ENCODE data around the gene THSD7A.

THSD7A gene

DNA sequence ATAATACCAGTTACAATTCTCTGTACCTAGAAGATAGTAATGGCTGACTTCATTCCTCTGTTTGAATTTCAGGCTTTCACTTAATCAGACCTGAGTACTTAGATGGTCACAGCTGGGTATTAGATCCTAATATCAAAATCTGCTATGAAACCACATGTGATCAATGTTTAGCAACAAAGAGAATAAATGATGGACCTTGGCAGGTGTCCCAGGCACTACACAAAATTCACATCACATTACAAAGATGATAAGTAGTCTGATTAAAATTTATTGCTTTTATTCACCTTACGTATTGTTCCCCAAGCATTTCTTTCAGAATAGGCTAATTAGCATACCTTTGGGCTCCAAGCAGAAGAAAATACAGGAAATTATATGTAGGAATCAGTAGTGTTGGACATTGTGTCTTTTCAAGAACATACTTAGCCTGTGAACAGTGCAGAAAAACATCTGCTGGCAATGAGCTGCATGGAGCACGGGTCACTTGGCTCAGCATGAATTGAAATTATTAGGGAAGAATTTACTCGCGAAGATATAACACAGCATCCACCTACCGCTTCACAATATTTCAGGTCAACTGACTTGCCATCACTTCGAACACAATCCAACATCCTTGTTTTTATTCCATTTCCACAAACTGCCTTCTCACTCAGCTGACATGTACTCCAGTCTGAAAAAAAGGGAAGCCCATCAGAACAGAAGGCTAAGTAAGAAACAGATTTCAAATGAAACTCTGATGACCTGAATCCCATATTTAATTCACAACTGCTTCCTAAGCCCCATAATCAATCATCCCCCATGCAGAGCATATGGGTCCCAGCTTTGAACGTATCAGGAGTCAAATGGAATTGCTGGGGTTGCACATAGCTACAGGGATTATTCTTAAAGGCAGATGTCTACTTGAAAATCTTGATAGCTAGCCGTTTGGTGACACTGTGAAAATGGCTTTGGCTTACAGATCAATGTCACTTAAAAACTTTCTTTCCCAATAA is 421.0 kb downstream of the THSD7A start:
- H3K27ac ChIP-seq (ENCODE audit: insufficient read depth in 1 of 2, low read depth in 1 of 2, low read length in 2 of 2, poor library complexity in 1 of 2, severe bottlenecking in 2 of 2) = no peak overlapping the region
- ChIA-PET POLR2A (no interaction called here), CTCF (no interaction called here)
- H3K4me1 ChIP-seq (ENCODE audit: control extremely low read depth in 1 of 4, control insufficient read depth in 4 of 4, insufficient read depth in 4 of 4, low read length in 3 of 4) = no peaks in the 10 kb centered on the region
- DNase-seq = no peak
- no peak overlapping the region for H3K4me3 ChIP-seq (ENCODE audit: control insufficient read depth in 1 of 7, extremely low read depth in 1 of 7, insufficient read depth in 4 of 7, low read depth in 2 of 7, low read length in 6 of 7)
- H3K36me3 ChIP-seq (ENCODE audit: control insufficient read depth in 4 of 4, insufficient read depth in 4 of 4, low read length in 3 of 4) = no peaks in the 10 kb centered on the region
- no CpG with 5 or more reads among the region's 8 CpGs for WGBS (ENCODE audit: insufficient coverage)
- H3K9me3 ChIP-seq (ENCODE audit: control extremely low read depth in 1 of 5, control insufficient read depth in 4 of 5, insufficient read depth in 2 of 5, low read depth in 1 of 5, low read length in 4 of 5) = peaks cover 0 to 9% (median 1%) of the 10 kb centered on the region in 5 experiments
- no peaks in the 10 kb centered on the region for H3K27me3 ChIP-seq (replicated peaks in 2 of 5; ENCODE audit: control insufficient read depth in 4 of 5, insufficient read depth in 5 of 5, low read length in 4 of 5)

DNA sequence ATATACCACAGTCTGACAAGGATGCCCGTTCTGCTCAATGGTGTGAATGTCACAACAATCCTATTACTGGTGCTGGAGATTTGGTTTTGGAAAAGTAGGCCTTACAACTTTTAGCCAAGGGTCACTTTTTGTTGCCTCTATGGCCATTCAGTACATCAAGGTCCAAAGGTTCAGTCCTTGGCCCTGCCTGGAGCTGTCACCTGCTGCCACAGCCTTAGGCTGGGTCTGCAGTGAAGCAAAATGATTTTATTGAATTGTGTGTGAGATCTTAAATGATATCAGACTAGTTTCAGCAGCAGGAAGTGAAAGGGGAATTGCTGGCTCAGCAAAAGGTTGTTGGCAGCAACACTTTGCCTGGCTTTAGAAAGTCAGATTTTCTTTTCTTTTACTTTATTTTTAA is 427.6 kb downstream of the THSD7A start:
- H3K27ac ChIP-seq (ENCODE audit: insufficient read depth in 1 of 2, low read depth in 1 of 2, low read length in 2 of 2, poor library complexity in 1 of 2, severe bottlenecking in 2 of 2) = no peak overlapping the region
- no peak for DNase-seq
- H3K36me3 ChIP-seq (ENCODE audit: control insufficient read depth in 4 of 4, insufficient read depth in 4 of 4, low read length in 3 of 4) = no peaks in the 10 kb centered on the region
- peaks cover 0 to 1% (median 0%) of the 10 kb centered on the region in 5 experiments for H3K9me3 ChIP-seq (ENCODE audit: control extremely low read depth in 1 of 5, control insufficient read depth in 4 of 5, insufficient read depth in 2 of 5, low read depth in 1 of 5, low read length in 4 of 5)
- H3K27me3 ChIP-seq (replicated peaks in 2 of 5; ENCODE audit: control insufficient read depth in 4 of 5, insufficient read depth in 5 of 5, low read length in 4 of 5) = no peaks in the 10 kb centered on the region
- H3K4me3 ChIP-seq (ENCODE audit: control insufficient read depth in 1 of 7, extremely low read depth in 1 of 7, insufficient read depth in 4 of 7, low read depth in 2 of 7, low read length in 6 of 7) = no peak overlapping the region
- 100% methylated on average over 1 of the region's 1 CpG for WGBS (ENCODE audit: insufficient coverage)
- ChIA-PET CTCF (no interaction called here), POLR2A (no interaction called here)
- H3K4me1 ChIP-seq (ENCODE audit: control extremely low read depth in 1 of 4, control insufficient read depth in 4 of 4, insufficient read depth in 4 of 4, low read length in 3 of 4) = no peaks in the 10 kb centered on the region

- Histone ChIP-seq H3K9me3 (ENCODE audit: control extremely low read depth in 1 of 5, control insufficient read depth in 4 of 5, insufficient read depth in 2 of 5, low read depth in 1 of 5, low read length in 4 of 5) (peaks cover 0 to 1% (median 0%) of the 10 kb centered on the region in 5 experiments), H3K4me3 (ENCODE audit: control insufficient read depth in 1 of 7, extremely low read depth in 1 of 7, insufficient read depth in 4 of 7, low read depth in 2 of 7, low read length in 6 of 7) (no peak overlapping the region), H3K36me3 (ENCODE audit: control insufficient read depth in 4 of 4, insufficient read depth in 4 of 4, low read length in 3 of 4) (no peaks in the 10 kb centered on the region), H3K27ac (ENCODE audit: insufficient read depth in 1 of 2, low read depth in 1 of 2, low read length in 2 of 2, poor library complexity in 1 of 2, severe bottlenecking in 2 of 2) (no peak overlapping the region), H3K27me3 (replicated peaks in 2 of 5; ENCODE audit: control insufficient read depth in 4 of 5, insufficient read depth in 5 of 5, low read length in 4 of 5) (no peaks in the 10 kb centered on the region), H3K4me1 (ENCODE audit: control extremely low read depth in 1 of 4, control insufficient read depth in 4 of 4, insufficient read depth in 4 of 4, low read length in 3 of 4) (no peaks in the 10 kb centered on the region)
- DNase-seq = no peak
- WGBS (ENCODE audit: insufficient coverage) = no CpG with 5 or more reads among the region's 1 CpG
- ChIA-PET POLR2A (no interaction called here), CTCF (no interaction called here)
These were observed 428.2 kb downstream of the THSD7A start for GRCh38 chr7:11403781-11404180.

DNA sequence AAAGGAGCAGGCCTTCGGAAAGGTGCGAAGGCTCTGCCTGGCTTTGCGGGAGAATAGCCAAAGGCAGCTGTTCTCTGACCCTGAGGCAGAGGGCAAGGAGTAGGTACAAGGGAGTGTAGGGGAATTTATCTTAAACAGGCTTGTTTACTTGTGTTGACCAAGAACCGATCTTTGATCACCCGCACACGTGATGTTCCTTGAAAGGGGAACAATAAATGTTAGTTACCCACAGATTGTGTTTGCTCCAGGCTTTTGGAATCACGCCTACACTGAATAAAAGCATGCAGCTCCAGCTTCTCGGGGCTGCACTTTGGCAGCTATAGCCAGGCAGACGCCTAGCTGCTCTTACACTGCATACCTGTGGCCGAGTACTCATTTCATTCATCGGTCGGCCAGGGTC is 437.6 kb downstream of the THSD7A start:
- ChIA-PET CTCF (no interaction called here), POLR2A (no interaction called here)
- 94% methylated on average over 12 of the region's 12 CpGs for WGBS (ENCODE audit: insufficient coverage)
- no peak overlapping the region for H3K4me3 ChIP-seq (ENCODE audit: control insufficient read depth in 1 of 7, extremely low read depth in 1 of 7, insufficient read depth in 4 of 7, low read depth in 2 of 7, low read length in 6 of 7)
- H3K27me3 ChIP-seq (replicated peaks in 2 of 5; ENCODE audit: control insufficient read depth in 4 of 5, insufficient read depth in 5 of 5, low read length in 4 of 5) = no peaks in the 10 kb centered on the region
- no peak overlapping the region for H3K27ac ChIP-seq (ENCODE audit: insufficient read depth in 1 of 2, low read depth in 1 of 2, low read length in 2 of 2, poor library complexity in 1 of 2, severe bottlenecking in 2 of 2)
- H3K4me1 ChIP-seq (ENCODE audit: control extremely low read depth in 1 of 4, control insufficient read depth in 4 of 4, insufficient read depth in 4 of 4, low read length in 3 of 4) = no peaks in the 10 kb centered on the region
- H3K36me3 ChIP-seq (ENCODE audit: control insufficient read depth in 4 of 4, insufficient read depth in 4 of 4, low read length in 3 of 4) = no peaks in the 10 kb centered on the region
- no peak for DNase-seq
- H3K9me3 ChIP-seq (ENCODE audit: control extremely low read depth in 1 of 5, control insufficient read depth in 4 of 5, insufficient read depth in 2 of 5, low read depth in 1 of 5, low read length in 4 of 5) = peaks cover 0 to 5% (median 0%) of the 10 kb centered on the region in 5 experiments

GRCh38 chr7:11379641-11380040 is 452.4 kb downstream of the THSD7A start:
- H3K4me1 ChIP-seq (ENCODE audit: control extremely low read depth in 1 of 4, control insufficient read depth in 4 of 4, insufficient read depth in 4 of 4, low read length in 3 of 4) = no peaks in the 10 kb centered on the region
- no peaks in the 10 kb centered on the region for H3K9me3 ChIP-seq (ENCODE audit: control extremely low read depth in 1 of 5, control insufficient read depth in 4 of 5, insufficient read depth in 2 of 5, low read depth in 1 of 5, low read length in 4 of 5)
- no peak overlapping the region for H3K4me3 ChIP-seq (ENCODE audit: control insufficient read depth in 1 of 7, extremely low read depth in 1 of 7, insufficient read depth in 4 of 7, low read depth in 2 of 7, low read length in 6 of 7)
- no peaks in the 10 kb centered on the region for H3K36me3 ChIP-seq (ENCODE audit: control insufficient read depth in 4 of 4, insufficient read depth in 4 of 4, low read length in 3 of 4)
- DNase-seq = no peak
- ChIA-PET CTCF (no interaction called here), POLR2A (no interaction called here)
- no peak overlapping the region for H3K27ac ChIP-seq (ENCODE audit: insufficient read depth in 1 of 2, low read depth in 1 of 2, low read length in 2 of 2, poor library complexity in 1 of 2, severe bottlenecking in 2 of 2)
- no peaks in the 10 kb centered on the region for H3K27me3 ChIP-seq (replicated peaks in 2 of 5; ENCODE audit: control insufficient read depth in 4 of 5, insufficient read depth in 5 of 5, low read length in 4 of 5)
- 100% methylated on average over 3 of the region's 4 CpGs for WGBS (ENCODE audit: insufficient coverage)

- ChIA-PET POLR2A (interaction anchor here (0.5 kb wide), 1 partner anchor 35 kb away, joined by 3 read pairs; no protein-coding TSS in a partner anchor), CTCF (no interaction called here)
- Histone ChIP-seq H3K4me3 (ENCODE audit: control insufficient read depth in 1 of 7, extremely low read depth in 1 of 7, insufficient read depth in 4 of 7, low read depth in 2 of 7, low read length in 6 of 7) (no peak overlapping the region), H3K27me3 (replicated peaks in 2 of 5; ENCODE audit: control insufficient read depth in 4 of 5, insufficient read depth in 5 of 5, low read length in 4 of 5) (no peaks in the 10 kb centered on the region), H3K36me3 (ENCODE audit: control insufficient read depth in 4 of 4, insufficient read depth in 4 of 4, low read length in 3 of 4) (no peaks in the 10 kb centered on the region), H3K9me3 (ENCODE audit: control extremely low read depth in 1 of 5, control insufficient read depth in 4 of 5, insufficient read depth in 2 of 5, low read depth in 1 of 5, low read length in 4 of 5) (no peaks in the 10 kb centered on the region), H3K4me1 (ENCODE audit: control extremely low read depth in 1 of 4, control insufficient read depth in 4 of 4, insufficient read depth in 4 of 4, low read length in 3 of 4) (no peaks in the 10 kb centered on the region), H3K27ac (ENCODE audit: insufficient read depth in 1 of 2, low read depth in 1 of 2, low read length in 2 of 2, poor library complexity in 1 of 2, severe bottlenecking in 2 of 2) (no peak overlapping the region)
- WGBS (ENCODE audit: insufficient coverage) = no CpG with 5 or more reads among the region's 2 CpGs
- DNase-seq = no peak
These were observed 455.5 kb downstream of the THSD7A start for GRCh38 chr7:11376529-11376928.

DNA sequence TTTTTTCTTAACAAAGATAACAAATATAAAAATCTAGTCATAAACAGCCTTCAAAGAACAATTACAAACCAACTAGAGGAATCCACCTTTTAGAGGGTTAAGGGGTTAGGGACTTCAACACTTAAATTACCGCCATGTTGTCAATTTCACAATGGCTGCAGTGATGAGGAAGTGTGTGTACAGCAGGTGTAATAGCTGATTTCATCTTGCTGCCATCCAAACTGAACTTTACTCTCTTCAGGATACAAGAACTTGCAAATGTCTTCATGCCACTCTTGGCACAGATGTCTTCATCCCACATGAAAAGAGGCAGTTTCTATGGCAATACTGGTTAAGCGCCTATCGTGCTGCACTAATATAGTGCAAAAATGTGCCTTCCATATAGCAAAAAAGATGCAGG is 457.4 kb downstream of the THSD7A start:
- 100% methylated on average over 2 of the region's 3 CpGs for WGBS (ENCODE audit: insufficient coverage)
- H3K4me3 ChIP-seq (ENCODE audit: control insufficient read depth in 1 of 7, extremely low read depth in 1 of 7, insufficient read depth in 4 of 7, low read depth in 2 of 7, low read length in 6 of 7) = no peak overlapping the region
- H3K9me3 ChIP-seq (ENCODE audit: control extremely low read depth in 1 of 5, control insufficient read depth in 4 of 5, insufficient read depth in 2 of 5, low read depth in 1 of 5, low read length in 4 of 5) = no peaks in the 10 kb centered on the region
- ChIA-PET CTCF (no interaction called here), POLR2A (no interaction called here)
- H3K4me1 ChIP-seq (ENCODE audit: control extremely low read depth in 1 of 4, control insufficient read depth in 4 of 4, insufficient read depth in 4 of 4, low read length in 3 of 4) = no peaks in the 10 kb centered on the region
- no peaks in the 10 kb centered on the region for H3K36me3 ChIP-seq (ENCODE audit: control insufficient read depth in 4 of 4, insufficient read depth in 4 of 4, low read length in 3 of 4)
- no peak for DNase-seq
- H3K27me3 ChIP-seq (replicated peaks in 2 of 5; ENCODE audit: control insufficient read depth in 4 of 5, insufficient read depth in 5 of 5, low read length in 4 of 5) = no peaks in the 10 kb centered on the region
- H3K27ac ChIP-seq (ENCODE audit: insufficient read depth in 1 of 2, low read depth in 1 of 2, low read length in 2 of 2, poor library complexity in 1 of 2, severe bottlenecking in 2 of 2) = no peak overlapping the region

Data from common myeloid progenitor, CD34-positive (primary cell).